Esophagus squamous epithelium (tissue), 4 donors: ENCODE measurements around the gene SNORC.

ENCODE experiments used
- CTCF ChIP-seq, 6 experiments: fragments of 450-650 bp in 4 of 6; fragments of 200-600 bp in 2 of 6; sonication (generic) in 2 of 6; IDR thresholded peaks; one replicate each; pipeline ENCODE4 v1.5.1; 2016 to 2019; ENCODE audit warnings: antibody characterized with exemption in 6 of 6, mild to moderate bottlenecking in 4 of 6, moderate library complexity in 4 of 6
- POLR2A ChIP-seq, 4 donors: fragments of 450-650 bp; IDR thresholded peaks; one replicate each; pipeline ENCODE4 v1.6.1; 2017; ENCODE audit warnings: antibody characterized with exemption in 4 of 4, mild to moderate bottlenecking in 4 of 4, moderate library complexity in 3 of 4

GRCh38 chr2:232829988-232830387 lies 40.1 kb upstream of the SNORC start:
- TF ChIP-seq CTCF (IDR thresholded peaks at IDR 0.05) = no peak
- TF ChIP-seq POLR2A (IDR thresholded peaks at IDR 0.05) = no peak
